NCI-H2107 treated with DMSO at 0.1 percent for 48 hours (cell line): ENCODE results near the gene FNTB.
"Not testable (repeated sequence)": the region's sequence is repeated elsewhere in the genome, so short reads cannot be mapped to it uniquely, and the experiment has no call there.

Experiments used
- DNase-seq: peaks from one replicate; lab custom pipeline; 2025; ENCODE audit not compliant: unreplicated experiment; lab: John Stamatoyannopoulos, UW

Gene FNTB

GRCh38 chr14:65080960-65081747, 94.5 kb downstream of the FNTB start:
- no peak for DNase-seq

DNA sequence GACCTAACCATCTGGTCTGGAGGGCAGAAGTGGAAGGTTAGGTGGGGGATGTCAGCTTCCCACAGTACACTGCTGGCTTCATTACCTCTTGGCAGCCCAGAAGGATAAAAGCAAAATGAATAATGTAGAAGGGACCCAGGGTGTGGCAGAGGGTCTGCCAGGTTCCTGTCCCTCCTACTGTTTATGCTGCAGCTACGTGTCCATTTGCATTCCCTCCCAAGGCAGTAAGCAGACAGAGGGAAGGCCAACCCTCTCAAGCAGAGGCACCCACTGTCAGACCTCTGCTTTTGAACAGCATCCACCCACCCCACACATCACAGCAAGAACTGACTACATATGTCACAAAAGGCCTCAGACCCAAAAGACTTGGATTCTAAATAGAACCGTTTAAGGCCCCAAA, 96.2 kb downstream of the FNTB start:
- DNase-seq, result no peak

- DNase-seq, result no peak
Measured at GRCh38 chr14:65084554-65085505, 98.1 kb downstream of the FNTB start.

GRCh38 chr14:65086686-65087085, 100.0 kb downstream of the FNTB start:
- not testable (repeated sequence) for DNase-seq

DNA sequence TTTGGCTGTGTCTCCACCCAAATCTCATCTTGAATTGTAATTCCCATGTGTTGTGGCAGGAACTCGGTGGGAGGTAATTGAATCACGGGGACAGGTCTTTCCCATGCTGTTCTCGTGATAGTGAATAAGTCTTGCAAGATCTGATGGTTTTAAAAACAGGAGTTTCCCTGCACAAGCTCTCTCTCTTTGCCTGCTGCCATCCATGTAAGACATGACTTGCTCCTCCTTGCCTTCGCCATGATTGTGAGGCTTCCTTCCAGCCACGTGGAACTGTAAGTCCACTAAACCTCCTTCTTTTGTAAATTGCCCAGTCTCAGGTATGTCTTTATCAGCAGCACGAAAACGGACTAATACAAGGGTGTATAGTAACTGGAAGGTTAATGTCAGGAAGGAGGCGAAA, 101.1 kb downstream of the FNTB start:
- DNase-seq, result not testable (repeated sequence)

DNA sequence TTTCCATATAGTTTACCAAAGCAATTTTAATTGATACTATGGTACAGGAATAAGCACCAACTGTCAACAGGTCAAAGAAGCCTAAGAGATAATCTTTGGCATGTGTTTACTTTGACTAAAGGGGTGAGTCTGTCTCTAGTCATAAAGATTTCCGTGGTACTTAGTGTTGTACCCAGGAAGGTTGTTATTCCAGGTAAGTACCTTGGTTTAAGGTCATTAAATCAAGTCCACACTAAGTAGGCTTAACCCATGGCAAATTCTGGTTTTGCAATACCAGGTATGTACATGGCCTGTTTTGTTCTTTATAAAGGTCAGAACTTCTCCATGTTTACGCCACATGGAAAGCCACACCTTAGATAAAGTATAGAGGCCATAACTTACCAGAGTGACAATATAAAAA, 105.7 kb downstream of the FNTB start:
- DNase-seq, result no peak

- no peak for DNase-seq
Measured at GRCh38 chr14:65095633-65096205, 109.0 kb downstream of the FNTB start.

- no peak for DNase-seq
Measured at GRCh38 chr14:65096323-65097089, 109.8 kb downstream of the FNTB start.

DNA sequence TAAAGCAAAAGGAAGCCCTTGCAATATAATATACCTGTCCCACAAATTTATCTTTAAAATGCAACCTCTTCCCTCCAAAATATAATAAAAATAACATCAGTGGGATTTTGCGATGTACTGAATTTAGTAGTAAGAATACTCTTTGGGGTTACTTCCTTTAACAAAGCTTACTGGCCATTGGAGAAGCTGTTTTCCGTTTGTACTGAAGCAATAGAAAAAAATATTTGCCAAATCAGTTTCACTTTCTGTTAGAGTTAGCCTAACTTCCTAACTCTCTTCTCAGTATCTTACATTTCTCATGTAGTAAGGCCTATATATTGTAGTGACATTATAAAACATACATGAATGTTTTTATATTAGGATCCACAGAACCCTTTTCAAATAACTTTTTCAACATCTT, 111.9 kb downstream of the FNTB start:
- DNase-seq, result no peak

DNA sequence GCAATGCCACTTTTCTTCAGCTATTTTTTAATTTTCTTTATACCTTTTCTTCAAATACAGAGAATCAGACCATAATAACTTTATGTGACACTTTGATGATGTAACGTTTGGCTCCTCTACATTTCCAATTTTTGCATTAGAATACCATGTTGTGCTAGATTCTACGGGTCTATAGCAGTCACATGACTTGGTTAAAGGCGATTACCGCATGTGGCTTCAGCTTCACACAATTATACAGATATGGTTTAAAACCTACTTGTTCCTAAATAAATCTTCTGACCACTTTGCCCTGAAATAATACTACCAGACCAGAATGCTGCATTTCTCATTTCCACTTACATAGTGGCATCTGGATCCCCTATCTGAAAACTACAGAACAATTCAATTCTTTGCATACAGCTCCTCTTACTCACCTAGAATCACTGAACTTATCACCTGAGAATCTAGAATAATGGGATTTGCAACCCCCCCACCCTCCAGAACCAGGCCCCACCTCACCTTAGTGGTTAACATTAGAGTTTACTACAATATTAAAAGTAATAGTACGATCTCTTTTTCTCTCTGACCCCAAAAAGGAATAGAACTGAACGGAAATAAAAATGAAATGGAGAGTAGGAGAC, 114.3 kb downstream of the FNTB start:
- no peak for DNase-seq

- DNase-seq, result no peak
Measured at GRCh38 chr14:65101631-65102440, 115.1 kb downstream of the FNTB start.

GRCh38 chr14:65102441-65103149, 115.9 kb downstream of the FNTB start, which contains the start of gene MAX:
Gene MAX (minus strand): TSS chr14:65102517. CDS start chr14:65102339, 178 bp downstream.
- DNase-seq, result peak; percentile 99

DNA sequence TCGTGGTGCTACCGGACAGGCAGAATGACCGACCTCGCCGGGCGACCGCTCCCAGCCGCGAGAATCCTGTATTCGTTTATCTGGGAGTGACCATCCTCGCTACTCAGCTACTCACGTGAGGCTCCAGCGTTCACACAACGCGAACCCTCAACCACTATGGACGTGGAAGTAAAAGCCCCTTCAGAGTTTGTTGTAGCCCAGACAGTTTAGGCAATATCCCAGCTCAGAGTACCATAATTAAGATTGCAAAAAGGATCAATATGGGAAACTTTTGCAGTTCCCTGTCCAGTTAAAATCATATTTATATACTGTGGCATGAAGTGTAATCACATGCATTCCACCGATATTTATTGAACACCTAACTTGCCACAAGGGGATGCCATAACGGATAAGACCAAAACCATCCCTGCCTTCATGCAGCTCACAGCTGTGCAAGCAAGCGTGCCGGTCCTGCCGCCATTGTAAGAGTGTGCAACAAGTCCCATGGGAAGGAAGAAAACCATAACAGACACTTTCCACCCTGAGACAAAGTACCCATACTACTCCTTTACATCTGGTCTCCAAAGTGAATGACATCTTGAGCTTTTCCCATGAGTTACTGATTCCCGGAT, 116.6 kb downstream of the FNTB start:
- peak; percentile 63 for DNase-seq

- no peak for DNase-seq
Measured at GRCh38 chr14:65104791-65105190, 118.1 kb downstream of the FNTB start.

GRCh38 chr14:65106316-65106715, 119.6 kb downstream of the FNTB start:
- DNase-seq, result no peak

GRCh38 chr14:65106736-65107135, 120.0 kb downstream of the FNTB start:
- DNase-seq, result no peak

- no peak for DNase-seq
Measured at GRCh38 chr14:65107200-65107599, 120.5 kb downstream of the FNTB start.

DNA sequence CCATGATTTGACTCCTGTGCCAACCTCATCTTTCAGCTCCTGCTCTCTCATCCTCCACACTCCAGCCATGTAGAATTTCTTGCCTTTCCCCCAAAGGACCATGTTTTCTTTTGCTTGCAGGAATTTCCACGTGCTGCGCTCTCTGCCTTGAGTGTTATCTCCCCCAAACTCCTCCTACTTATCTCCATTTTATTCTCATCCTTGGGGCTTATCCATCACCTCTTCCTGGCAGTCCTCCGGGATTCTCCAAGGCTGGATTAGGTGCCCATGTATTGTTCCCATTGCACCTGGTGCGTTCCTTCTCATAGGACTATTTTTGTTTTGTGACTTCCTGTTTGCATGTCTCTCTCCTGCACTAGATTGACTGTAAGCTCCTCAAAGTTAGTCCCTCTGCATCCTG, 122.7 kb downstream of the FNTB start:
- DNase-seq, result no peak
